ENCODE results near the gene ANXA6. TPM values are rescaled to one million over a fixed set of nuclear protein-coding genes. Genes with fewer than 3 reads are reported as not detected.

Gene ANXA6
- total and polyA plus RNA-seq, 10 of the 15 experiments (the other 5 are each of a cell fraction or from before 2014, with no cell fraction given) = 44.0 to 571 (median 465) TPM

GRCh38 chr5:151153766-151154272, 3.8 kb downstream of the ANXA6 start (continued):
- TF ChIP-seq ETV6 (conservative IDR thresholded peaks at IDR 0.05 in 1 of 2, IDR thresholded peaks at IDR 0.05 in 1 of 2; ENCODE audit: borderline replicate concordance in 1 of 2, low read depth in 1 of 2) = peak in 1 of 2 experiments; percentile 16; a peak in 2 of 4 replicates
- TF ChIP-seq NFXL1 (IDR thresholded peaks at IDR 0.05; ENCODE audit: borderline replicate concordance) = no peak
- TF ChIP-seq TCF3 (IDR thresholded peaks at IDR 0.05; ENCODE audit: borderline replicate concordance, insufficient read depth, low read depth, low read length) = no peak
- TF ChIP-seq MTA3 (IDR thresholded peaks at IDR 0.05; ENCODE audit: borderline replicate concordance, low read length) = no peak
- TF ChIP-seq HDAC2 (IDR thresholded peaks at IDR 0.05) = no peak
- no peak for TF ChIP-seq TAF1 (IDR thresholded peaks at IDR 0.05; ENCODE audit: borderline replicate concordance, low read depth, low read length)
- TF ChIP-seq JUND (IDR thresholded peaks at IDR 0.05; ENCODE audit: low read depth, low read length) = no peak
- no peak for TF ChIP-seq NFYA (IDR thresholded peaks at IDR 0.05; ENCODE audit: borderline replicate concordance, low read depth, low read length)
- no peak for TF ChIP-seq NR2C1 (IDR thresholded peaks at IDR 0.05)
- no peak for TF ChIP-seq MYB (IDR thresholded peaks at IDR 0.05; ENCODE audit: borderline replicate concordance, low read depth, low read length)
- no peak for TF ChIP-seq BRCA1 (IDR thresholded peaks at IDR 0.05; ENCODE audit: low read depth, low read length)
- TF ChIP-seq ATF7 (IDR thresholded peaks at IDR 0.05; ENCODE audit: low read depth) = peak; percentile 75
- TF ChIP-seq BACH1 (IDR thresholded peaks at IDR 0.05; ENCODE audit: borderline replicate concordance) = no peak
- TF ChIP-seq, protein P1, sequence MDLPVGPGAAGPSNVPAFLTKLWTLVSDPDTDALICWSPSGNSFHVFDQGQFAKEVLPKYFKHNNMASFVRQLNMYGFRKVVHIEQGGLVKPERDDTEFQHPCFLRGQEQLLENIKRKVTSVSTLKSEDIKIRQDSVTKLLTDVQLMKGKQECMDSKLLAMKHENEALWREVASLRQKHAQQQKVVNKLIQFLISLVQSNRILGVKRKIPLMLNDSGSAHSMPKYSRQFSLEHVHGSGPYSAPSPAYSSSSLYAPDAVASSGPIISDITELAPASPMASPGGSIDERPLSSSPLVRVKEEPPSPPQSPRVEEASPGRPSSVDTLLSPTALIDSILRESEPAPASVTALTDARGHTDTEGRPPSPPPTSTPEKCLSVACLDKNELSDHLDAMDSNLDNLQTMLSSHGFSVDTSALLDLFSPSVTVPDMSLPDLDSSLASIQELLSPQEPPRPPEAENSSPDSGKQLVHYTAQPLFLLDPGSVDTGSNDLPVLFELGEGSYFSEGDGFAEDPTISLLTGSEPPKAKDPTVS (IDR thresholded peaks at IDR 0.05; ENCODE audit: low read depth, low read length) = no peak
- TF ChIP-seq, protein P2, sequence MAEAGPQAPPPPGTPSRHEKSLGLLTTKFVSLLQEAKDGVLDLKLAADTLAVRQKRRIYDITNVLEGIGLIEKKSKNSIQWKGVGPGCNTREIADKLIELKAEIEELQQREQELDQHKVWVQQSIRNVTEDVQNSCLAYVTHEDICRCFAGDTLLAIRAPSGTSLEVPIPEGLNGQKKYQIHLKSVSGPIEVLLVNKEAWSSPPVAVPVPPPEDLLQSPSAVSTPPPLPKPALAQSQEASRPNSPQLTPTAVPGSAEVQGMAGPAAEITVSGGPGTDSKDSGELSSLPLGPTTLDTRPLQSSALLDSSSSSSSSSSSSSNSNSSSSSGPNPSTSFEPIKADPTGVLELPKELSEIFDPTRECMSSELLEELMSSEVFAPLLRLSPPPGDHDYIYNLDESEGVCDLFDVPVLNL (IDR thresholded peaks at IDR 0.05; ENCODE audit: low read depth, low read length) = no peak
- TF ChIP-seq KLF5 (IDR thresholded peaks at IDR 0.05; ENCODE audit: partially characterized antibody) = no peak
- TF ChIP-seq NR2F1 (conservative IDR thresholded peaks at IDR 0.05) = no peak; the same call in 1 of the 2 replicates
- TF ChIP-seq MTA2 (IDR thresholded peaks at IDR 0.05; ENCODE audit: low read depth) = peak; percentile 76; the same call in 1 of the 2 replicates
- TF ChIP-seq, protein P3, sequence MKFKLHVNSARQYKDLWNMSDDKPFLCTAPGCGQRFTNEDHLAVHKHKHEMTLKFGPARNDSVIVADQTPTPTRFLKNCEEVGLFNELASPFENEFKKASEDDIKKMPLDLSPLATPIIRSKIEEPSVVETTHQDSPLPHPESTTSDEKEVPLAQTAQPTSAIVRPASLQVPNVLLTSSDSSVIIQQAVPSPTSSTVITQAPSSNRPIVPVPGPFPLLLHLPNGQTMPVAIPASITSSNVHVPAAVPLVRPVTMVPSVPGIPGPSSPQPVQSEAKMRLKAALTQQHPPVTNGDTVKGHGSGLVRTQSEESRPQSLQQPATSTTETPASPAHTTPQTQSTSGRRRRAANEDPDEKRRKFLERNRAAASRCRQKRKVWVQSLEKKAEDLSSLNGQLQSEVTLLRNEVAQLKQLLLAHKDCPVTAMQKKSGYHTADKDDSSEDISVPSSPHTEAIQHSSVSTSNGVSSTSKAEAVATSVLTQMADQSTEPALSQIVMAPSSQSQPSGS (IDR thresholded peaks at IDR 0.05; ENCODE audit: low read length) = no peak
- TF ChIP-seq, protein P4, sequence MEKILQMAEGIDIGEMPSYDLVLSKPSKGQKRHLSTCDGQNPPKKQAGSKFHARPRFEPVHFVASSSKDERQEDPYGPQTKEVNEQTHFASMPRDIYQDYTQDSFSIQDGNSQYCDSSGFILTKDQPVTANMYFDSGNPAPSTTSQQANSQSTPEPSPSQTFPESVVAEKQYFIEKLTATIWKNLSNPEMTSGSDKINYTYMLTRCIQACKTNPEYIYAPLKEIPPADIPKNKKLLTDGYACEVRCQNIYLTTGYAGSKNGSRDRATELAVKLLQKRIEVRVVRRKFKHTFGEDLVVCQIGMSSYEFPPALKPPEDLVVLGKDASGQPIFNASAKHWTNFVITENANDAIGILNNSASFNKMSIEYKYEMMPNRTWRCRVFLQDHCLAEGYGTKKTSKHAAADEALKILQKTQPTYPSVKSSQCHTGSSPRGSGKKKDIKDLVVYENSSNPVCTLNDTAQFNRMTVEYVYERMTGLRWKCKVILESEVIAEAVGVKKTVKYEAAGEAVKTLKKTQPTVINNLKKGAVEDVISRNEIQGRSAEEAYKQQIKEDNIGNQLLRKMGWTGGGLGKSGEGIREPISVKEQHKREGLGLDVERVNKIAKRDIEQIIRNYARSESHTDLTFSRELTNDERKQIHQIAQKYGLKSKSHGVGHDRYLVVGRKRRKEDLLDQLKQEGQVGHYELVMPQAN (conservative IDR thresholded peaks at IDR 0.05) = no peak
- TF ChIP-seq EED (IDR thresholded peaks at IDR 0.05; ENCODE audit: low read depth) = 0 out of 2 replicates have a peak, but pooled peaks have one; percentile 24
- 0 out of 2 replicates have a peak, but pooled peaks have one; percentile 11 for TF ChIP-seq IRF4 (IDR thresholded peaks at IDR 0.05; ENCODE audit: low read depth, low read length)
- 0 out of 2 replicates have a peak, but pooled peaks have one; percentile 3 for TF ChIP-seq IKZF1 (conservative IDR thresholded peaks at IDR 0.05)
- 0 out of 2 replicates have a peak, but pooled peaks have one; percentile 26 for TF ChIP-seq CBFB (IDR thresholded peaks at IDR 0.05; ENCODE audit: low read depth)
- TF ChIP-seq SIX5 (IDR thresholded peaks at IDR 0.05; ENCODE audit: low read depth, low read length, severe bottlenecking) = no peak
- no peak for TF ChIP-seq MYC (IDR thresholded peaks at IDR 0.05; ENCODE audit: insufficient read depth, insufficient read length, insufficient replicate concordance, low read length, severe bottlenecking)
- no peak for TF ChIP-seq NFIC (IDR thresholded peaks at IDR 0.05; ENCODE audit: low read depth, low read length)
